Ecto neural progenitor cell (in vitro differentiated cells): ENCODE measurements around the gene IL1R1.

Source experiments
- DNase-seq: peaks from one replicate; pipeline ENCODE4 v3.0.0-alpha.2; 2018; ENCODE audit warnings: low spot score

Gene IL1R1

DNA sequence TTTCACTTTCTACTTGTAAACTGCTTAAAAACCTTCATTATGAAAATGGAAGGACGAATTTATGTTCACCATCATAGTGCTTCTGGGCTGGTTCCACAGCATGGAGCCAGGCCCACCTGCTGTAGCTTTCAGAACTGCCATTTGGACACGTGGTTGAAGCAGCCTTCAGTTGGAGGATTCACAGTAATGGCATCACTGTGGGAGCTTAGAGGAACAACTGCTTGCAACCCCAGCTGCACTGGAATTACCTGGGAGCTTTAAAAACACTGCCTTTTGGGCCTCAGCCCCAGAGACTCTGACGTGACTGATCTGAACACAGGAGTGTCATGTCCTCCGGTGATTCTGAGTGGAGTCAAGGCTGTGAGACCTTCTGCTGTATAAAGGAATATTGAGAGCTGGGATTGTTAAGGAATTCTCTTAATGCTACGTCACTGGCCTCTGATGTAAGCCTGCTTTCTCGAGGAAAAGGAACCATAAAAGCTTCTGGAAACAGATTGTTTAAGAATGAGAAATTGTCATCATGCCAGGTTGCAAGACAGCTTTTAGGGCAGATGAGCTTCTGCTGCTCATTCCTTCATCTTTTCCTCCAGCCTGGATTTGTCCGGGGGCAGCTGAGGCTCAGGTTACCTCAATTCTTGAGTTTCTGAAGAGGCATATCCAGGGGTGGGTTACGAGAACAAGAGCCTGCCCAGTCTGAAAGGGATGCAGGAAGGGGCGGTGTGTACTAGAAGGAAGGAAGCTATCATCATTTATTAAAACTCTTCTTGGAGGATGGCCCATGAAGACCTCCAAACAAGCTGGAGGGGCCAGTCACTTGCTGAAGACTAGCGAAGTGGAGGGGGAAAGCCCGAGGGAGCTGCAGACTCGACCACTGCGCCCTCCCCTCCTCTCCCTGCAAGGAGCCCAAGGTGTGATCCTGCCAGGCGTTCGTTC, 1.3 kb upstream of the IL1R1 start:
- no peak for DNase-seq

DNA sequence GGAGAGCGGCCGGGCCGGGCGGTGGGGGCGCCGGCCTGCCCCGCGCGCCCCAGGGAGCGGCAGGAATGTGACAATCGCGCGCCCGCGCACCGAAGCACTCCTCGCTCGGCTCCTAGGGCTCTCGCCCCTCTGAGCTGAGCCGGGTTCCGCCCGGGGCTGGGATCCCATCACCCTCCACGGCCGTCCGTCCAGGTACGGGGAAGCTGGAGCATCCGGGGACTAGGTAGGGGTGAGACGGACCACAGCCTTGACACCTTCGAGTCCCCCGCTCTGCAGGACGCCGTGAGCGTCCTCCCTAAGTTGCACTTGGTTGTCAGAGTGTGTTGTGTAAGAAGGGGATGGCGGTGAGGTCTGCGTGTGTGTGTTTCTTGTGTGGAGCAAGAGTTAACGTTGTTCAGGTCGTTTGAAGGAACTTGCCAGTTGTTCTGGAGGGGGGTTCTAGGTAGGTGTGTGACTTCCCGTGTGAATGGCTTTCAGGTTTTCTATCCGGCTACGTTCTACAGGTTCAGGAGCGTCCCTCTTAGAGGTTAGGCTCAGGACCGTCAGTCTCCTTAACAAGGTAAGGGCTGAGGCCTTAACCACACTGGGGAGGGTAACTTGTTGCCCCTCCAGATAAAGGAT, 393 bp downstream of the IL1R1 start:
- peak; percentile 70 for DNase-seq

GRCh38 chr2:102143450-102143985, 972 bp downstream of the IL1R1 start:
- no peak for DNase-seq

DNA sequence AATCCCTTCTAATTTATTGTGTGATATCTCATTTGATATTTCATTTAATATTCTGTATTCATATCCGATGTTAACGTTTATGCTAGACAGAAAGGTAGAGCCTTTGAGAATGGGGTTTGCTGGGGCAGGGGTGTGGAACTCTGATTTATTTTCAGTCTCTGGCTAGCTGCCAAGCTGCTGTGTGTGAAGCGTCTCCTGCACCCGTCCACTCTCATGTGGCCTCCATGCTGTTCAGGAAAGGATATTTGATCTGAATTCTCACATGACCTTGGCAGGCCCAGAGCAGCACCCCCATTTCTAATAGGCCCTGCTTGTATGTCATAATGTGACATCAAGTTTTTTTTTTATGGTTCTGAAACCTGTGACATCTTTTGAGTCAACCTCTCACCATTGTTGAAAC, 1.6 kb downstream of the IL1R1 start:
- DNase-seq, result no peak

DNA sequence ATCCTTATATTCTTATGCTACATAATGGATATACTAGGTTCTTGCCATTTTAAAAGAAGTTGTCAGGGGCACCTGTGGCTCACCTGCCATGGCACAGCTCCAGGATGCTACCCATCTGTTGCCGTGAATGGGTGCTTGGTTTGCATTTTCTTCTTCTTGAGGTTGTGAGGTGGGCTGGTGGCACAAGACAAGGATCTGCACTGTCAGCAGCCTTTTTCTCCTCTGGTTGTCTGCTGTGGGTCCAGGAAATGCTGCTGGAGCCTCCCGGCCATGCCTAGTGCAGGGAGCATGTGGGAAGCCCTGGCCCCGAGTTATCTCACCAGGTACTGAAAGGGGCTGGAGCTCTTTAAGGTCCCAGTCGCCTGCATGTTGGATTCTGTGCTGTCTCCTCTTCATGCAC, 2.6 kb downstream of the IL1R1 start:
- DNase-seq, result no peak

DNA sequence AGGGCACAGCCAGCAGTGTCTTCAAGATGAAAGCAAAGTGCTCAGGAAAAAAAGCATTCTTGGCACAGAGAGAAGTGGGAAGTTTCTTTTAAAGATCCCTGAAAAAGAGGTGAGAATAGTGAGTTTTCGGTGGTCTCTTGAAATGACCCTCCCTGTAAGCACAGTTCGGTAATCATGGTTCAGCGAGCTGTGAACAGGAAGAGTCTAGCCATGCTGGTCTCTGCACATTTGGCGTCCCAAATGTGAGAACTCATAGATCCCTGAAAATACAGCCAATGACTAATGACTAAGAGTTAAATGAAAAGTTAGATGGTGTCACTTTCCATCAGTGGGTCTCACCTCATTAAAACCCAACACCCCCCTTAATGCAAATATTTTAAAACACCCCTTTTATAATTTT, 3.4 kb downstream of the IL1R1 start:
- no peak for DNase-seq

DNA sequence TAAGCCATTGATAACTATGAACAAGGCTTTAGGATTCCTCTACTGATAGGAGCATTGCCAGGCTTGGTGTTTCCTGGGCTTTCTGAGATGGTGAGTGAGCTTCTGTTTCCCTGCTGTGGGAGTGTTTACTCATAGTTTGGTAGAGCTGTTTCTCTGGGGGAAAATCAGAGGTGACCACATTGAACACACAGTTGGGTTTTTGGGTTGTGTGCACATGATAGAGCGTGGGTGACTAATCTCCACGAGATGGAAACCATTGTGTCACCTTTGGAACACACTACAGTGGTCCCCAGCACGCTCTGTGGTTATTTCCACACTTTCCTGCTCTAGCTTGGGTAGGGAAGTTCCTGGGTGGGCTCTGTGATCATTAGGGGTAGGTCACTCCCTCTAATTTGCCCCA, 5.4 kb downstream of the IL1R1 start:
- no peak for DNase-seq

DNA sequence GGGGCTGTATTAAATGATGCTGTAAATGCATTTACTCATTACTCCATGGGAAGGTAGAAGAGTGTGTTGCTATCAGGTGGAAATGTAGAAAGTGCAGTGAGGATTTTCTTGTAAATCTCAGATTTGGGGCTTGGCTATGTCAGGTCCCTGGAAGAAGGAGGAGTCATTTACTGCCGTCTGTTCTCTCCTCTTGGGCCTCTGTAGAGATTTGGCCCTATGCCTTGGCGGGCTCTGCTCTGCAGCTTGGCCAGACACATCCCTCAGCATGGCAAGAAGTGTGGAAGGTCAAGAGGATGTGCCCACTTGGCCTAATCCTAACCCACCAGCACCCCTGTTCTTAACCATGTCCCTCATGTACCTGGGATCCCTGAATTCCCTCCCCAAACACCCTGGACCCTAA, 6.7 kb downstream of the IL1R1 start:
- DNase-seq, result no peak

DNA sequence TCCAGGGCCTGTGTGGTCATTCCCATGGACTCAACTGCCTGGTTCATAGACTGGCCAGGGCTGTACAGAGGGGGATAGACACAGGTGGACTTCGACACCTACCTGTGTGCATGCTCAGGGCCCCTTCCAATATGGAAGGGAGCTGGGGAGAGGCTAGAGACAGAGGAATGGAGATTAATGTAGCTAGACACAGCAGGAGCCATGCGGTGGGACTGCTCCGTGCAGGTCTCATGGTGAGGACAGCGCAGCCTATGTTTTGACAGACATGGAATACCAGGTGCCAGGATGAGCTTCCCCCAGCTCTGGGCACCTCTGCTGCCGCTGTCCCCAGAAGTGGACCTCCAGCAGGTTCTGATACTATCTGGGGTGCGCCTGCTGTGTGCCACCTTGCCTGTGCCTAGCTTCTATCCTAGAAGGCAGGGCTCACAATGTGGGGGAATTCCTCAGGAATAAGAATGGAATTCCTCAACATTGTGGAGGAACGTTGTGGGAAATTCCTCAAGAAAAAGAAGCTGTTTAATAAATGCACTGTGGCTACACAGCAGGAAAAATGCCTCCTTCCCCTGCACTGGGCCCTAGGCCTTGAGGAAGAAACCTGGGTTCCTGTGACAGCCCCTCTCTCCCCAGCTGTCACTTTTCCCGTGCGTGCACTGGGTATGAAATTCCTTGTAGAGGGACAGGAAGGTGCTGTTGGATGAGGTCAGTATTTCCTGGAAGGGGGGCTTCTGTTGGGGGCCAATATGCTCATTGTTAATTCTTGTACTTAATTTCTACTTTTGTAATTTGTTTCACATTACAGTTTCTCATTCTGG, 7.3 kb downstream of the IL1R1 start:
- no peak for DNase-seq

DNA sequence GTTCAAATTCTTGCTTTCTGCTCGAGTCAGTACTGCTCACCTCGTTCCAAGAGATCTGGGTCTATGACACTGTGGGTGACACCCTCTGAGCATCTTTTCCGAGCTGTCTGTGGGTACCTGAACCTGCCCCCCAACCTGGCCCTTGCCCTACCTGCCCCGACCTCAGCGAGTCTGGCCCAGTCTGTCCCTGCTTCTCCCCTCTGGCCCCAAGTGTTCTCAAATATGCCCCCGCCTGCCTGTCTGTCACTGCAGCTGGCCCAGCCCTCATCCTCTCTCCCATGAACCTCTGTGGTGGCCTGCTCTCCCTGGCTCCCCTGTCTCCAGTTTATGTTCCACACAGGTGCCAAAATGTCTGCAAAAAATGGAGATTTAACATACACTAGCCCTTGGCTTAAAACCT, 11.8 kb downstream of the IL1R1 start:
- no peak for DNase-seq

- no peak for DNase-seq
Observed at GRCh38 chr2:102154946-102155702, 12.6 kb downstream of the IL1R1 start.

GRCh38 chr2:102155703-102156515, 13.4 kb downstream of the IL1R1 start:
- no peak for DNase-seq

- no peak for DNase-seq
Observed at GRCh38 chr2:102158011-102158755, 15.6 kb downstream of the IL1R1 start.

DNA sequence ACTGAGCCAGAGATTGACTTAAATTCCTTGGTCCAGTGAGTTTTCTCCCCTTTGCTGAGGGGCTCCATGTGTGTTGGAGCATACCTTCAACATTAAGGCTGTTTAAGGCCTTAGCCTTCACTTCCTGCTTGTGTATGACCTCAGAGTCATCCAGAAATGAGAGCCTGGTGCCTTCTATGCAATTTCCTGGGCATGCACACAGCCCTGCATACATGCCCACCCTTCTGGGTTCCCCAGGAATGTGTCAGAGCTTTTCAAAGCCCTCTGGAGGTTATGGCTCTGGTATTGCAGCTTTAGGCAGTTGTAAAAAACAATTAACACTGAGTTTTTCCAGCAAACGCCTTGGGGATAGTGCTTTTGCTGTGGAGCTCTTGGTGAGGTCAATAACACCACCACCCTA, 16.7 kb downstream of the IL1R1 start:
- no peak for DNase-seq

GRCh38 chr2:102166189-102166845, 23.8 kb downstream of the IL1R1 start:
- no peak for DNase-seq

- no peak for DNase-seq
Observed at GRCh38 chr2:102168026-102168771, 25.7 kb downstream of the IL1R1 start.

DNA sequence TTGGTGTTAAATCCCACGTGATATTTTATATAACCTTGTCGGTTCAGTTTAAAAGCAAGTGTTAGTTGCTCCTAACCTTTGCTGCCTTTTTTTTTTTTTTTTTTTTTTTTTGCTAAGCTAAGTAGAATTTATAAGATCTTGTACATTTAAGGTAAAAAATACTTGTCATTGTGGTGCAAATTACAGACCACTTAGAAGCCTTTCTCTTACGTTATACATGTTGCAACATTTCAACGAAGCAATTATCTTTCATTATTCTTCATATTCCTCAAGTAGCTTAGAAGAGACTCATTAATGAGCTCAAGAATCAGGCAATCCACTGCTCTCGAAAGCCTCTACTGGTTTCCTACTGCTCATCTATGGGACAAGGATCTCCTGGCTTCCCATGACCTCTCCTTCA, 29.4 kb downstream of the IL1R1 start:
- DNase-seq, result no peak

DNA sequence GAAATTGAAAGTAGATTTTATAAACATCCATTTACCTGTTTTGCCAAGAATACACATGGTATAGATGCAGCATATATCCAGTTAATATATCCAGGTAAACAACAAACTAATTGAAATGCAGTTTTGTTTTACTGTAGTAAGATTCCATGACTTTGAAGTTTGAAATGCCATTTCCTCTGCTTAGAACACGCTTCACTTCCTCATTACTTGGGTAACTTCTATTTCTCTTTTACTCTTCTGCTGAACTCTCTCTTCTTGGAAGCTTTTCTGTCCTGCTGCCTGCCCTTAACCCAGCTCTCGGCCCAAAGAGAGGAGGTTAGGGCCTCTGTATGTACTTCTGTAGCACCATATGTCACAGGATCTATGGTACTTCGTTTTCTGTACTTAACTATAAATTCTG, 30.2 kb downstream of the IL1R1 start:
- DNase-seq, result no peak

DNA sequence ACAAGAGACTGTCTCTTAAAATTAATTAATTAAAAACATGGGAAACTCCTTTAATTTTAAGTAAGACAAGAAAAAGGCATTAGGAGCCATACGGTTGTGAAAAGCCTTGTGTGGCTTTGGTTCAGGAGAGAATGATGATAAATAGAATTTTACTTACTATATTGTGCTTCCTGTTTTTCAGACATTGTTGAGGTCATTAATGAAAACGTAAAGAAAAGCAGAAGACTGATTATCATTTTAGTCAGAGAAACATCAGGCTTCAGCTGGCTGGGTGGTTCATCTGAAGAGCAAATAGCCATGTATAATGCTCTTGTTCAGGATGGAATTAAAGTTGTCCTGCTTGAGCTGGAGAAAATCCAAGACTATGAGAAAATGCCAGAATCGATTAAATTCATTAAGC, 33.6 kb downstream of the IL1R1 start:
- no peak for DNase-seq
